TTC549 (cell line): Measurements from ENCODE around the gene DIAPH1.

Experiments
- FAIRE-seq: peaks from 2 replicates; lab custom pipeline; 2012; peaks lifted over from hg19 to GRCh38; lab: Jason Lieb, UNC

Gene DIAPH1

DNA sequence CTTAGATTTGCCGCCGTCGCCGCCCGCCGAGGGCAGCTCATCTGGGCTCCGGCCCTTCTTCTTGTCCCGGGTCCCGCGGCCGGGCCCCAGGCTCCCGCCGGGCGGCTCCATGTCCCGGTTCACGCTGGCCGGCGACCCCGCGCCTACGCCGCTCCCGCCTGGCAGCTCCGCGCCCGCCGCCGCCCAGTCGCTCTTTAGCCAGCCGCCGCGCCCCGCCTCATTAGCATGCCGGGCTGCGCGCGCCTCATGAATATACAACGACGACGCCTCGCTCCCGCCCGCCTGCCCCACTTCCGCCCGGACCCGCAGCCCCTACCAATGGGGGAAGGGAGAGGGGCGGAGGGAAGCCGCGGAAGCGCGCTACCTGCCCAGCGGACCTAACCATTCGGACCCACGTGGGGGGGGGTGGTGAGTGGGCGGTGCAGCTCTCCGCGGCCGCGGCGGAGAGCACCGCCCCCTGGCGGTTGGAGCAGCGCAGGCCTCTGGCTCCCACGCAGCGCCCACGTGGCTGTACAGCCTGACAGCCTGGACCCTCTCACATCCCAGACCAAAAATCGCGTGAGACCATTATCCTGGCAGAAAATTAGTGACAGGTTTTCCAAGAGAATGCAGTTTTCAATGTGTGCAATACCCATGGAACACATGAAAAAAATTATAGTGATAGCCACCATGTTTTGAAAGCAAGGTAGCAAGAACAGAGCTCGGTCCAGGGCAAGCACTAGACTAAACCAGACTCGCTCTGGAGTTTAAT, at the start of gene DIAPH1:
DIAPH1 (minus strand) TSS at position 197 of the 751 bp plus-strand sequence; CDS start at position 111, 86 bp downstream.
- FAIRE-seq: peak; percentile 53

DNA sequence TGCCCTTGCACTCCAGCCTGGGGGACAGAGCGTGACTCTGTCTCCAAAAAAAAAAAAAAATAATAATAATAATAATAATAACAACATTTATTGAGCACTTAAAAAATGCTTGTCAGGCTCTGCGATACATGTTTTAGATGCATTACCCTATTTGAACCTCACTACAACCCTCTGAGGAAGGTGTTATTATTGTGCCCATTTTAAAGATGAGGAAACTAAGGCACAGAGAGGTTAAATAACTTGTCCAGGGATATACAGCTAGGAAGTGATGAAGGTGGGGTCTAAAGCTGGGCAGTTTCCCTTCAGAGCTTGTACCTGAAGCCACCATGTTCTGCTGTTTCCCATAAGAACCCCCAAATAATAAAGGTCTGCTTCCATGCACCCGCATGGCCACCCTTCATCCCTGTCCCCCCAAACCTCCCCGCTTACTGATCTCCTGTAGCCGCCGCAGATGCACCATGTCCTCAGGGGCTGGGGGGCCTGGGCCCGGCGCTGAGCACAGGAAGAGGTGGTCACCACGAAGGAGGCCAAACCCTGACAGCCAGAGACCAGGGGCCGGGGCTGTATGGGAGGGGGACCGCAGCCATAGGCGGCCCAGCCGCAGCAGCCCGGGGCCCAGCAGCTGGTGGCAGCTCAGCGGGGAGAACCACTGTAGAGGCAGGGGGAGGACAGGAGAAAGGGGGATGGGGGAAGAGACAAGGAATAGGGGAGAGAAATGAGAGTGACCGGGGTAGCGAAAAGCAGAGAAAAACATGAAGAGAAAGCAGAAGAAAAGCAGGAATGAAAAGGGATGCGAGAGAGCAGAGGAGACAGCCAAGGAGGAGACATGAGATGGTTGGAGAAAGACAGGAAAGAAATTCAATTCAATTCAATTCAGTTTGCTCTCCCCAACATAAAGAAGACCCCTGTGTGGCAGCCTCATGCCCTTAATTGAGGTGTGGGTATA, 47.5 kb upstream of the DIAPH1 start:
- FAIRE-seq: no peak

DNA sequence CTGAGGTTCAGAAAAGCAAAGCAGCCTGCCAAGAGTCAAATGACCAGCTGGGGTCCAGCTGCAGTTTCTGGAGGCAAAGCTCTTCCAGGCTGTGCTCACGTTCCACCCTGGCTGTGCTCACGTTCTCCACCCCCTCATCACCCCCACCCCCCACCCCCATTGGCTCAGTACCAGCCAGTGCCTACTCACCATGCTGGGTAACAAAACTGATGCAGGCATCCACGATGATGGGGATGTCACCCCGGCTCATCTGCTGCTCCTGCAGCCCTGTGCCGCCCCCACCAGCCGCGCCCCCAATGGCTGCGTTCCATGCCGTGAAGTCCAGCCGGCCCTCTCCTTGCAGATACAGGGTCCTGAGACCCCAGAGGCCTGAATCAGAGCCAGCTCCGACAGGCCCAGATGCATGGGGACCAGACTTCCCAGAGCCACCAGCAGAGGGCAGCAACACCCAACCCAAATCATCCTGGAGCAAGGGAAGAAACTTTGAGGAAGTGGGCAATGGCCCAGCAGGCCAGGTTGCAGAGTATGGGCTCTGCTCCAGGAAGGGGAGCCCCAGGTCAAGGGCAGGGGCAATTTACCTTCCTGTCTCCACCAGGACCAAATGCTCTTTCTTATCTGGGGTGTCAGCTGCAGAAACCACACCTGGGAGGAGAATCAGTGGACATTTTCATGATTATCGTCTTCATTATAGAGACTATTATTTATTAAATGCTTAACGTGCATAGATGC, 46.1 kb upstream of the DIAPH1 start:
- FAIRE-seq: no peak

DNA sequence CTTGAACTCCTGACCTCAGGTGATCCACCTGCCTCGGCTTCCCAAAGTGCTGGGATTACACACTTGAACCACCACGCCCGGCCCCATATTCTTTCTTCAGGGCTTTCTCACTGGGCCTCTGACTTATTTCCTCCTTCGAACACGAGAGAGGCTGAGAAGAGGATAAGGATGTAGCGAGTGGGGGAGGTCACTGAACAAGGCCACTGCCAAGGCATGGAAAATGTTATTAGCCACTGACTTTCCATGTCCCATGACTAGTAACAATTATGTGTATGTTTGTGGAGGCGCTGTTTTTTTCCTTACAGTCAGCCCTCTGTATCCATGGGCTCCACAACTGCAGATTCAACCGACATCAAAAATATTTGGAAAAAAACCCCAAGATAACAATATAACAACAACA, 44.7 kb upstream of the DIAPH1 start:
- no peak for FAIRE-seq

DNA sequence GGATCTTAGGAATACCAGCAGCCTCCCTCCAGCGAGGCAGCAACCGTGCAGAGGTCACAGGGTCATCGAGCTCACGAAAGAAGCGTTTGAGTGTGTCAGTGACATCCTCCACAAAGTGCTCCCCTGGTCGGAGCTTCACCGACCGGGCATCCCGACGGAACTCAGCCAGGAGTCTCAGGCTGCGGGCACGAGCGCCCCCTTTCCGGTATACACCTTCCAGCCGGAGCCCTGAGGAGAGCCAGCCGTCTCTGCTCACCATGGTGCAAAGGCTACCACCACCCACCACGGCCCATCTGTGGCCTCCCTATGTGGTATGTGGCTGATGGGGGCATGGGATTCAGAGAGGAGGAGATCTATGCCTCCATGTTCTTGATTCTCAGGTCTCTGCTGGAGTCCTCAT, 43.2 kb upstream of the DIAPH1 start:
- no peak for FAIRE-seq

DNA sequence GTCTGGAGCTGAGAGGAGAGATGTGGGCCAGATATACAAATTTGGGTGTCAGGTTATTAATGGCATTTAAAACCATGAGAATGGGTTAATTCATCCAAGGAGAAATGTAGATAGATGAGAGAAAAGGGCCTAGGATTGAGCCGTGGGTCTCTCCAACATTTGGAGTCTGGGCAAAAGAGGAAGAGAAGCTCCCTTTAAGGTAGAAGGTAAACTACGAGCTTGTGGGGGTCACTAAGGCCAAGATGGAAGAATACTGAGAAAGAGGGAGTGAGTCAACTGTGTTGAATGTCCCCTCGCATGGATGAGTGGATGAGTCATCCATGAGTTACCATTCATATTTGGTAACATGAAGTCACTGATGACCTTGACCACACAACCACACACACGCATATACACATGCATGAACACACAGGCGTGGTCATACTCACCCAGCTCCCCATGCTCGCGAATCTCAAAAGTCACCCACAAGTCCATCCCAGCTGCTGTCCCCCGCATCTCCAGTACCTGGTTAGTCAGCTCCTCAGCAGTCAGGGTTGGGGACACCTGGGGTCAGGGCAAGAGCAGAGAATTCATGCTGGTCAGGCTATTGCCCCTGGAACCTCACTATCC, 39.2 kb upstream of the DIAPH1 start:
- no peak for FAIRE-seq

DNA sequence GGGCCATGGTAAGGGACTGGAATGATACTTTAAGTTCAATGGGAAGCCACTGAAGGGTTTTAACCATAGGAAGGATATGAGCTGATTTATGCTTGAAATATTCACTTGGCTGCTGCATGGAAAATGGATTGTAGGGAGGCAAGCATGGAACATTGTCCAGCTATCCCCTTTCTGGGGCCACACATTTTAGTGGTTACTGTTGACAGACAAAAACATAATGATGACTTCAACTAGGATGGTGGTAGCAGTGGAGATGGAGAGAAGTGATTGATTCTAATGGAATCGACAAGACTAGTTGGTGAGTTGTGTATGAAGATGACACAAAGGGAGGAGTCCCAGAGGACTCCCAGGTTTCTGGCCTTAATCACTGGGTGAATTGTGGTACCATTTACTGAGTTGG, 38.6 kb upstream of the DIAPH1 start:
- FAIRE-seq: no peak

DNA sequence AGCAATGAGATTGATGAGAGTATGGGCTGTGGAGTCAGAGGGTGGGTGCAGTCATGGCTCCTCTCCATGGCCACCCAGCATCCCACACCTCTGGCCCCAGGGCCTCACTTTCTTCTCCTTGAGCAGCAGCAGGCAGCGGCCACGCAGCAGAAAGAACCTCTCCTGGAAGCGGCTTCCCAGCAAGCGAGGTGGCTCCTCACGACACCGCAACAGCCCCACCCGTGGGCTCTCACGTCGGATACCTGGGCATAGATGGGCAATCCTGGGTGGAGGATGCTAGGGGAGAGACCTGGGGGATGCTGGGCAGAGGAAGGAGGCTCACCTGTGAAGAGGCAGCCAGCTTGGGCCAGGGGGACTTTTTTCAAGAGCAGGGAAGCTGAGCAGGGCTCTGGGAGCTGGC, 37.6 kb upstream of the DIAPH1 start:
- no peak for FAIRE-seq

DNA sequence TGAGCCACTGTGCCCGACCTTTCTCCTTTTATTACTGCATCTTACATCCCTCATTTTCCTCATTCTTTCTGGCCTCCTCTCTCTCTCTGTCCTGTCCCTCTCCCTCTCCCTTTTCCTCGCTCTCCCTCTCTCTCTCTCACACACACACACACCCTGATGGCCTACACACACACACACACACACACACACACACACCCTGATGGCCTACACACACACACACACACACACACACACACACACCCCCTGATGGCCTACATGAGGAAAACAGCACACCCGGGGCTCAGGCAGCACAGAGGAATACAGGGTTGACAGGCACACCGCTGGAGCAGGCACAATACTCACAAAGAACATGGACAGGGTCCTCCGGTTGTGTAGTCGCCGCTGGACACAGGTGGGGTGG, 36.2 kb upstream of the DIAPH1 start:
- FAIRE-seq: no peak

DNA sequence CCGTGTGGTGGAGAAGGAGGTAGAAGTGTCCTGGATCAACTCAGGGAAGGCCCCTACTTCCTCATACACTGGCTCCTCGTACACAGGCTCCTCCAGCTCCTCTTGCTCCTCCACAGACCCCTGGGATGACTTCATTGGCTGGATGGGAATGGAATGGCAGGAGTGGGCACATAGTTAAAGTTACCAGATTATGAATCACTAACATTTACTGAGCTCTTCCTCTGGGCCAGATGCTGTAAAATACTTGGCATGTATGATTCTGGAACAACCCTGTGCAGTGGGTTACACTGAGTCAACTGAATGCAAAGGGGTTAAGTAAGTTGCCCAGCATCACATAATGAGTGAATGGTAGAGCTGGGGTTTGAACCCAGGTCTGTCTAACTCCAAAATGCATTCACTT, 35.5 kb upstream of the DIAPH1 start:
- no peak for FAIRE-seq

DNA sequence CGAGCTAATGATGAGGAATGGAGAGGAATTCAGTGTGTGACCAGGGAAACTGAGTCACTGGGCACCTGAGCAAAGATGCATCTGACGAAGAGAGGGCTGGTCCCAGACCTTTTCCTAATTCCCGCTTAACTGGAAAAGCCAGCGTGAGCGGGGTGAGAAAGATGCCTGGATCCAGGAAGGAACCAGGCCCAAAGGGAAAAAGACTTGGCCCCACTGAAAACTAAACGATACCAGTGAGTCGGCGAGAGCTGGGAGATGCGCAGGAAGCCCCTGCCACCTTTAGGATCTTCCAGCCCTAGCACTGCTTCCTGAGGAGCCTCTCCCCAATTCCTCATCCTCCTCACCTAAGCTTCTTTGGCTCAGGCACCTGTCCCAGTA, 32.9 kb upstream of the DIAPH1 start:
- no peak for FAIRE-seq

DNA sequence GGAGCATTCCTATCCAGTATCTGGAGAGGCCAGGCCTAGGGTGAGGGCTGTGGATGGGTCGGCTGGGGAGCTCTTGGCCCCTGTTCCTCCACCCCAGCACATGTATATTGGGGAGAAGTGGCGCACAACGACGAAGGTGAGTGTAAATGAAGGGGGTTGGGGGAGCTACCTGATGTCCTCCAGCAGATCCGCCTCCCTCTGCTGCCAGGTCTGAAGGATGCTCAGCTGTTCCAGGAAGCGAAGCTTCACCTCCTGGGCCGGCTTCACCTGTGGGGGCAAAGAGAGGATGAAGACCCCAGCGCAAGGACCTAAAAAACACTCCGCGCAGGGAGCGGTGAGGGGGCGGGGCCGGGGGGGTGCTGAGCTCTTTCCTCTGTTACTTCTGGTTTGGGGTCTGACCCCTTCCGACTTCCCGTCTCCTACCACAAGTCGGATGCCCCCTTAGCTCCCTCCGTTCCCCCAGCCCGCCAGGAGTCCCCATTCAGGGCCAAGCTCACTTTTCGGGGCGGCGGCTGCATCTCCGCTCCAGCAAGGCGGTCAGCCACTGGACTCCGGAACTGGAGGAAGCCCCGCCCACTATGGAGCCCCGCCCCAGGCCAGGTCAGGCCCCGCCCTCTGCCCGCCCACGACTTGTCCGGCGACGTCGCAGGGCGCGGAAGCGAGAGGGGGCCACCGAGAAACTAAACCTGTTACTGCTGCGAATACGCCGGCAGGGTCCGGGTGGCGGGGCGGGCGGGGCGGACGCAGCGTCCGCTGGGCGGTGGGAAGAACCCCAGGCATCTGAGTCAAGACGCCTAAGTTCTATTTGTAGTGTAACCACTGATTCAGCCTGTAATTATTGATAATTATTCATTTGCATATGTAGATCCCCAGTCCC, 32.3 kb upstream of the DIAPH1 start, which contains the start of gene FCHSD1:
FCHSD1 (minus strand) TSS at position 568 of the 877 bp plus-strand sequence; CDS start at position 518, 50 bp downstream.
- no peak for FAIRE-seq

DNA sequence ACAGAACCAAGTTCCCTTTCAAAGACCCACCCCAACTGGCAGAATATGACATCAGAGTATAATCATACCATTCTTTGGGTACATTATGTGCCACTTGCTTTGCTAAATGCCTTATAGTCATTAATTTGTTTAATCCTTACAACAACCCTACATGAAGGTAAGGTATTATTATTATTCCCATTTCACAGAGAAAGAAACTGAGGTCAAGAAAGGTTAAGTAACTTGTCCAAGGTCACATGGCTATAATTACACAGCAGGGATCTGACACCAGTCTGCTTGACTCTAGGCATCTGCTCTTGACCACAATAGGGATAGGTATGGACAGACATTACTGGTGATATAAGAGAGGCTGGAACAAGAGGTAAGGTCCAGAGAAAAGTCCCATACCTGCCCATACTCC, 31.2 kb upstream of the DIAPH1 start:
- no peak for FAIRE-seq

DNA sequence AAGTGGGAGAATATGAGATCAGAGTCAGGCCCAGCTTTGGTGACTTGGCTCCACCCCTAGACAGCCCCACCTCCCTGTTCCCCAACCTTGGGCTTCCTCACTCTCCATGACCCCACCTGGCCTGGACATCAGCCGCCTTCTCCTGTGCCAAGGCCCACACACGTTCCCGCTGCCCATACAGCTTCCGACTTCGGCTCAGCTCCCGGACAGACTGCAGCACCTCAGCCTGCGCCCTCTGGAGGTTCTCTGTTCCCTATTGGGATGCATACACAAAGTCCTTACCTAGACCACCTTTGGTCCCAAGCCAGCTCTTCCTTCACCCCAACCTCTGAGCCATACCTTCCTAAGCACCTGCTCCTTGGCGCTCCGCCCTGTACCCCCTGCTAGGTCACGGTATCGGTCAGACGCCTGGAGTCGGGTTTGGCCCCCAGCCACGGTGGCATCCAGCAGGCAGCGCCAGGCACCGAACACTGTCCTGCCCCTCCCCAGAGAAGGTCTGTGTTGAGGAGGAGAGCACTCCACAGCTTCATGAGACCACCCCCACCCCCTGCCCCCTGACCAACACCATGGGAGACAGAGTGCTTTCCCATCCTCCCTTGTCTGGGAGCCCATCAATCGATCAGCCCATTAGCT, 30.4 kb upstream of the DIAPH1 start:
- no peak for FAIRE-seq

DNA sequence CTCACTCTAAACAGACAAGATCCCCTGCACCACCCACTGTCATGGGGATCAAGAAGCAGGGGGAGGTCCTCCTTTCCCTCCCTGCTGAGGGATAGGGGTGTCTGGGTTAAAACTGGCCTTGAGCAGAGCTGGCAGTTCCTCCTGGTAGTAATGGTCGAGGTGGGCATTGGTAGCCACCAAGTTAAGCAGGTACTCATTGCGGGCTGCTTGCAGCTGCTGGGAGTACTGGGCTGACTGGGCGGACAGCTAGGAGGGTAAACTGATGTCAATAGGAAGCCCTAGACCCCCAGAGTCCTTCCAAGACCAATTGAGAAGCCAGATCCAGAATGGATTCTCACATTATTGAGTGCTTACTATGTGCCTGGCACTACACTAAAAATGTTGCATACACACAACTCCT, 29.1 kb upstream of the DIAPH1 start:
- no peak for FAIRE-seq

DNA sequence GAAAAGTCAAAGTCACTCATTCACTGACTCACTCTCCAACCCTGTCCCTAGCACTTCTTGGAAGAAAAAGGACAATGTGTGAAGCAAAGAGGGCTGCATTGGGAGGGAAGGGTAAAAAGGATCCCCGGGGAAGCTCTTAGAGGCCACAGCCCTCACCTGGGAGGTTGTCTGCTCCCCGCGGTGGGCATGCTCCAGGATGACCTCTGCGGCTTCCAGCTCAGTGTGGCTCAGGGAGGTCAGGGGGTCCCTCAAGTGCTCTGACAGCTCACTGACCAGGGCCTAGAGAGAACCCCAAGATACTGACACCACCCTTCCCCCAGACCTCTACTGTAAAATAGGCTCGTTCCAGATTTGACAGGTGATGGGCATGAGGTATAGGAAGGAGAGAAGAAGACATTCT, 28.4 kb upstream of the DIAPH1 start:
- no peak for FAIRE-seq

DNA sequence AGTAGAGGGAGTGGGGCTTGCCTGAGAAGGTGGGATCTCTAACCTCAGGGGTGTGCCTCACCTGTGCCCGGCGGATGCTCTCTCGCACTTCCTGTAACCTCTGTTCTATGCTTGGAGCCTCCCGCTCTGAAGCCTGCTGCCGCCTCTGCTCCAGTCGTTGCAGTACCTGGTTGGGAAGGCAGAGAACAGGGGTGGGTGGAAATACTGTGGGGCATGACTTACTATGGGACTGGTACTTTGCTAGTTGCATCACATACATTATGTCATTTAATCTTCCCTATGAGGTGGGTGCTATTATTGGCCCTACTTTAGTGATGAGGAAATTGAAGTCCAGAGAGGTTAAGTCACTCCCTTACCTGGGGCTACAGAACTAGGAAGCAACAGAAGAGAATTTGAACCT, 27.2 kb upstream of the DIAPH1 start:
- FAIRE-seq: no peak

DNA sequence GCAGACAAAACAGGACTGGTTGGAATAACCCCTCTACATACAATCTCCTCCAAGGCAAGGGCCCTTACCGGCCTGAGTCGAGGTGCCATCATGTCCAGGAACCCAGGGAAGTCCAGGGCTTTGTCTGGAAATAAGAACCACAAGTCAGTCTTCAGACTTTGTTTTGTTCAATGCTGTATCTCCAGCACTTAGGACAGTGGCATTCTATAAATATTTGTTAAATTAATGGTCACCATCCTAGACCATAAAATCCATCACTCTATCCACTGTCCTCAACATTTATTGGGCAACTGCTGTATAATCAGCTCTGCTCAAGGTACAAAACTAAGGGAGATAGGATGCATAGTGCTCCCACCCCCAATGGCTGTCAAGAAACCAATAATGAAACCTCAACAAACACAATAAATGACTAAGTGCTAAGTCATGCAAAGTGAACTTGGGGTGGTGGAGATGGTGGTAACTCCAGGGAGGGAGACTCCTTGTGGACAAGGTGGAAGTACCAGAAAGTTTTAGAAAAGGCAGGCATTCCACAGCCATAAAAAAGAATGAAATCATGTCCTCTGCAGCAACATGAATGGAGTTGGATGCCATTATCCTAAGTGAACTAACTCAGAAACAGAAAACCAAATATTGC, 23.0 kb upstream of the DIAPH1 start:
- FAIRE-seq: no peak

DNA sequence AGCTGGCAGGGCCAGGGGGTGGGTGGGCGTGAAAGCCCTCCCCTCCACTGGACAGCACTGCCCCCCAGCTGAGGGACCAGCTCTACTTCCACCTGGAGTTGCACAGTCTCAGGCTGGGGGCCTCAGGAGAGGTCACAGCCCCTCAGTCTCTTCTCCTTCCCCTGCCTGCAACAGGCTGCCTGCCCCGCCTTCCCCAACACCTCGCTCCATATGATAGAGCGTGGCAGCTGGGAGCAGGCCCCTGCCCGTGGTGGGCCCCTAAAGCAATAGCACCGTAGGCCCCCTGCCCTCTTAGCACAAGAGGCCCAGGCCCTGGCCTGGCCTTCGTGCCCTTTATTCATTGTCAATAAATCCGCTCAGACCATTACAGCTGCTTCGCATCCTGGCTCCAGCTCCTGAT, 21.9 kb upstream of the DIAPH1 start:
- FAIRE-seq: no peak

DNA sequence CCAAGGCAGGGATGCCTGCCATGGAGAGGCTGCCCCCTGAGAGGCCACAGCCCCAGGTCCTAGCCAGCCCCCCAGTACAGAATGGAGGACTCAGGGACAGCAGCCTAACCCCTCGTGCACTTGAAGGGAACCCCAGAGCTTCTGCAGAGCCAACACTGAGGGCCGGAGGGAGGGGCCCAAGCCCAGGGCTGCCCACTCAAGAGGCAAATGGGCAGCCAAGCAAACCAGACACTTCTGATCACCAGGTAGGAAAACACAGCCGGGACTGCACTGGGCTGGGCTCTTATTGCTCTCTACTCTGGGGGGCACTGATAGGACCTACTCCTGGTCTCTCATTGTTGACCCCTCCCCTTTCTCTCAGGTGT, 21.2 kb upstream of the DIAPH1 start:
- no peak for FAIRE-seq
